Left colon (tissue), 2 donors: ENCODE results near the gene HEPN1. TPM values are rescaled to one million over a fixed set of nuclear protein-coding genes. Genes with fewer than 3 reads are reported as not detected.
A peak's percentile ranks its signal among the peaks of the same experiment; 100 is the strongest.

Experiments
- ATAC-seq: fragments of 200-7000 bp; cut with Tn5 transposase; one replicate; pipeline ENCODE4 v1.9.1; 2020; ENCODE audit warnings: mild to moderate bottlenecking, moderate library complexity
- DNase-seq, 2 donors: peaks; one replicate each; pipeline ENCODE4 v3.0.0-alpha.2; 2020
- intact Hi-C, 2 donors: fragments of 100-400 bp; cut with DNase I in 1 of 2; cut with micrococcal nuclease in 1 of 2; formaldehyde crosslinking; loops; one replicate each; pipeline versions ENCODE4 v1.11.2 to v1.14.0; 2022; cut with DNase I, micrococcal nuclease
- total RNA-seq, 2 donors: library from RNA; stranded (reverse); fragmentation: NEBNext Ultra II Directional; extraction: Animal tissue kit (Norgen Biotek cat#: 25700); gene quantifications; one replicate each; pipeline ENCODE4 v1.2.1, GENCODE V29; 2021
- donor health status: DM: no; HTN: no; CAD: no.
- donor health status: DM: yes; HTN: yes; CAD: no.

The HEPN1 gene
- total RNA-seq, 2 donors from 2014 or later = not detected

DNA sequence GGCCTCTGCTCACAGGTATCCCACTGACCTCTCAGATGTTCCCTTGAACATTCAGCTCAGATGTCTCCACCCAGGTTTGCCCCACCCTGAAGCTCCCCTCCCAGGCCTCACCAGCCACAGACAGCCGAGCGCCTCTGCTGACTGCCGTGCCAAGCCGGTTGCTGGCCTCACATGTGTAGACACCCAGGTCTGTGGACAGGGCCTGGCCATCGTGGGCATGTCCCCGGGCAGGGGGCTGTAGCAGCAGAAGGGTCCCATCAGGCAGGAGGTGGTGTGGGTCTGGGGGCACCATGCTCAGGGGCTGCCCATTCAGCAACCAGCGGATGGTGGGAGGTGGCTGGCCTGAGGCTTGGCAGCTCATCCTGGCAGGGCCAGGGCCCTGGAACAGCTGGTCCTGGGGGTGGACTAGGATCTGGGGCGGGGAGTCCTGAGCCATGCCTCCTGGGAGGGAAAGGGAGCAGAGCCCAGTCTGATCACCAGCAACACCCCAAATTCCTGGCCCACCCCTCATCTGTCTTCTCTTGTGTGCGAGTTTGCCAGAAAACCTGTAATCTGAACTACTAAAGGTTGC, 22.1 kb upstream of the HEPN1 start:
- no peak for ATAC-seq
- intact Hi-C loops = no loop called here
- no peak for DNase-seq

DNA sequence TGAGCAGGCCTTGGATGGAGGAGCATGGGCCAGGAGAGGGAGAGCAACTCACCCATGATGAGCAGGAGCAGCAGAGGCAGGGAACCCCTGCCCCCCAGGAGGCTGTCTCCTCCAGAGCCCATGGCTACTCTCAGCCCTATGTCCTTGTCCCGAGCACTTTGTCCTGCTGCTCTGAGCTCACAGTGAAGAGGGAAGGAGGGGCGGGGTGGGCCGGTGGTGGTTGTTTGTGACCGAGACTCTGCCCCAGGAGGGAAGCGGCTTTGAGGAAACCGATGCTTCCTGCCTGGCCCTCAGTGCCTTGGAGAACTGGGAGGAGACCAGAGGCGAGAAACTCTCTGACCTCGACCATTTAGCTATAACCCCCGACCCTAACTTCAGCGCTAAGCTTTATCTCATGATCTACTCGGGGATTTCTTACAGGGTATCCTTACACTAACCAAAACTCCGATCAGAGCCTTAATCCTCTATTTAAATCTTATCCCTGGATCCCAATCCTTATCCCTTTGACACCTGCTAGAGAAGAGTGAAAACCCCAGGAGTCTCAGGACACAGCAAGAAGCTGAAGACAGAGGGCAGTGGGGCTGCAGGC, 21.3 kb upstream of the HEPN1 start, which contains the start of gene ROBO4:
Gene ROBO4, minus strand, starts transcription at position 192 of the 589 bp plus-strand sequence. Its CDS starts 70 bp downstream, at position 122.
- DNase-seq = no peak

DNA sequence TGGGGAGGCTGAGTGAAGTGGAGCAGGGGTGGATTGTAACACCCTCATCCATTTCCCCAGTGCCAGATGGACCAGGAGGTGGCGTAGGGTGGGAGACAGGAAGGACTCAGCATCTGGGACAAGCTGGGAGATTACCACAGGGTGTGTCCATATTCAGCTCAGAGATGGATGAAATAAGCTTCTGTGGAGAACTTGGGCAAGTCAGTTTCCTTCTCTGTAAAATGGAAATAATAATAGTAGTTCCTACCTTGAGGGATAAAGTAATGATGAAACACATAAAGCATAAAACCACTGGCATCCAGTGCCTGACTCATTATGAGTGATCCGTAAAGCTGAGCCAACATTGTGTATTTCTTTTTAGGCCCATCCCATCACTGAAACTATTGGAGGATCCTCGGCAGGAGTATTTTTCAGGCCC, 20.8 kb upstream of the HEPN1 start:
- intact Hi-C loops = no loop called here
- DNase-seq (no peak), ATAC-seq (no peak)

More for the DNA sequence above, 21.3 kb upstream of the HEPN1 start, which contains the start of gene ROBO4:
- no peak for ATAC-seq
- intact Hi-C loops = no loop called here

DNA sequence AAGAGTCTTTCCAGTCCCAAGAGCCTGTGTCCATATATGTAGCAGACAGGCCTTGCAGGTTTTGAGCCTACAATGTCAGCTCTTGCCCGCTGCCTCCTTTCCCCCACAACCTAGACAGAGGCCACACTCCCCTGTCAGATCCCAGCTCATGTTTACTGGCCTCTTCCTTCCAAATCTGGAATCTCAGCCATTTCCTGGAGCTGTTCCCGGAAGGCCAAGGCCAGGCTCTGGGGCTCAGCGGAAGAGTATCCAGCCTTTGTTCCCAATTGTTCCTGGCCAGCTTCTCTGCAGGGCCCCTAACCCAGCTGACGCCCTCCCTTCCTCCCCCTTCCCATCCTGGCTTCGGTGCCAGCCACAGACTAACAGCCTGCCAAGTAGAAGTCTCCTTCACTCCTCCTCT, 20.3 kb upstream of the HEPN1 start:
- intact Hi-C loops = no loop called here
- ATAC-seq (no peak), DNase-seq (no peak)

DNA sequence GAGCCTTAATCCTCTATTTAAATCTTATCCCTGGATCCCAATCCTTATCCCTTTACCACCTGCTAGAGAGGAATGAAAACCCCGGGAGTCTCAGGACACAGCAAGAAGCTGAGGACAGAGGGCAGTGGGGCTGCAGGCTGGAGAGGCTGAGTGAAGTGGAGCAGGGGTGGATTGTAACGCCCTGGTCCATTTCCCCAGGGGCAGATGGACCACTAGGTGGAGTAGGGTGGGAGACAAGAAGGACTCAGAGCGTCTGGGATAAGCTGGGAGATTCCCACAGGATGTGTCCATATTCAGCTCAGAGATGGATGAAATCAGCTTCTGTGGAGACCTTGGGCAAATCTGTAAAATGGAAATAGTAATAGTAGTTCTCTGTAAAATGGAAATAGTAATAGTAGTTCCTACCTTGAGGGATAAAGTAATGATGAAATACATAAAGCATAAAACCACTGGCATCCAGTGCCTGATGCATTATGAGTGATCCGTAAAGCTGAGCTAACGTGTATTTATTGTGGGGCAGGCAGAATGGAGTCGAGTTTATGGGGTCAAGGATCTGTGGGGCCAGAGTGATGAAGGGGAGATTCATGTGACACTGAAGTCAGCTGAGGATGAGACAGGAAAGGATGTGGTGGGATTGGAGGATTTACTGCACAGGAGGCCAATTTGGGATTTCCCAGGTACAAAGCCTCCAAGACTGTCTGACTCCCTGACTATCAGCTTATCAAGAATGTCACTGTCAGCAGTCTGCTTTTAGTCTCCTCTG, 19.5 kb upstream of the HEPN1 start:
- DNase-seq (no peak), ATAC-seq (no peak)
- intact Hi-C loops = no loop called here

DNA sequence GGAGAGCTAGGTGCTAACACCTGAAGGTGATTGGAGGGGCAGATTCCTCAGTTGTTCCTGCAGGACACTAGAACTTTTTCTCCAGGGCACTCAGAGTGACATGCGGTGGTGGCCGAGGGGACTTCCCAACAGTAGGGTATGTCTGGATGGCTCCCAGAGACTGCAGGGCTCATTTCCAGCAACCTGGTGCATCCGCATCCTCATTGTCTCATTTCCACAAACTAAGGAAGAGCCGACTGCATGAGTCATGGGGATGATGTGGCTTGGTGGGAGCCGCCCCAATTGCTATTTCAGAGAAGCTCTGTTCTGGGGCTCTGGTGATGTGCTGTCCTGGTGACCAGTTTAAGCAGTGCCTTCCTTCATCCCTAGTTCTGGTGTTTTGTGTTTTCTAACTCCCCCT, 18.6 kb upstream of the HEPN1 start:
- DNase-seq (no peak), ATAC-seq (no peak)
- intact Hi-C loops = no loop called here

DNA sequence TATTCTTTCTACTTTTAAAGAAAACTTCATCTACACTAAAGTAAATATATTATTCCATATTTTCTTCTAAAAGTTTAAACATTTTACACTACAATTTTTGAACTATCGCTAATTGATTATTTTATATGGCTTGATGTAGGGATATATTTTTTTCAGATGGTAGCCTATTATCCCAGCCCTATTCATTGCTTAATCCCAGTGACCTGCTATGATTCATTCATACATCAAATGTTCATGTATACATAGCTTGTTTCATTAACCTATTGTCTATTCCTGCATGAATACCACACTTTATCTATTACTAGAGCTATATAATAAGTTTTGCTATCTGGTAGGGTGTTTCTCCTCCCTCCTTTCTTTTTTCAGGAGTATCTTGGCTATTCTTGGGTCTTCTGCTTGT, 16.4 kb upstream of the HEPN1 start:
- no peak for DNase-seq
- intact Hi-C loops = no loop called here
- ATAC-seq = no peak

DNA sequence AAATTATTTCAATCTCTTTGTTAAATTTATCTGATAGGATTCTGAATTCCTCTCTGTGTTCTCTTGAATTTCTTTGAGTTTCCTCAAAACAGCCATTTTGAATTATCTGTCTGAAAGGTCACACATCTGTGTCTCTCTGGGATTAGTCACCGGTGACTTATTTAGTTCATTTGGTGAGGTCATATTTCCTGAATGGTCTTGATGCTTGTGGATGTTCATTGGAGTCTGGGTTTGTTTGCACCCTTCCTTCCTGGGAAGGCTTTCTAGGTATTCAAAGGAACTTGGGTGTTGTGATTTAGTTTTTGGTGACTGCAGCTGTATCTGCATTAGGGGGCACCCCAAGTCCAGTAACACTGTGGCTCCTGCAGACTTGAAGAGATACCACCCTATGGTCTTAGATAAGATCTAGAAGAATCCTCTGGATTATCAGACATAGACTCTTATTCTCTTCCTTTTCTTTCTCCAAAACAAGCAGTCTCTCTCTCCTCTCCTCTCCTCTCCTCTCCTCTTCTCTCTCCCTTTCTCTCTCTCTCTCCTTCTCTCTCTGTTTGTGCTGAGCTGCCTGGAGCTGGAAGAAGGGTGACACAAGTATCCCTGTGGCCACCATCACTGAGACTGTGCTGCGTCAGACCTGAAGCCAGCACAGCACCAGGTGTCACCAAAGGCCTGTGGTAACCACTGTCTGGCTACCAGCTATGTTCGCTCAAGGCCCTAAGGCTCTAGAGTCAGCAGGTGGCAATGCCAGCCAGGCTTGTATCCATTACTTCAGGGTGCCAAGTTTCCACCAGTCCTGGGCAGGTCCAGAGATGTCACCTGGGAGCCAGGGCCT, 3.3 kb upstream of the HEPN1 start:
- intact Hi-C loops = no loop called here
- ATAC-seq (no peak), DNase-seq (no peak)

DNA sequence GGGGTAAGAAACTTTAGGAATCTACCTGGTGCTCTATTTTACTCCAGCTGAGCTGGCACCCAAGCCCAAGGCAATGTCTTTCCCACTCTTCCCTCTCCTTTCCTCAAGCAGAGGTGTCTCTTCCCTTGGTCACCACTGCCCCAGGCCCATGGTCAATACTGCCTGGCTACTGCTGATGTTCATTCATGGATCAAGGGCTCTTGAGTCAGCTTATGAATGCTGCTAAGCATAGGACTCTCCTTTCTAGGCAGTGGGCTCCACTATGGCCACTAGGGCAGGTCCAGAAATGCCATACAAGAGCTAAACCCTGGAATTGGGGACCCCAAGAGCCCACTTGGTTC, 2.7 kb upstream of the HEPN1 start:
- intact Hi-C loops = no loop called here
- DNase-seq (no peak), ATAC-seq (no peak)

DNA sequence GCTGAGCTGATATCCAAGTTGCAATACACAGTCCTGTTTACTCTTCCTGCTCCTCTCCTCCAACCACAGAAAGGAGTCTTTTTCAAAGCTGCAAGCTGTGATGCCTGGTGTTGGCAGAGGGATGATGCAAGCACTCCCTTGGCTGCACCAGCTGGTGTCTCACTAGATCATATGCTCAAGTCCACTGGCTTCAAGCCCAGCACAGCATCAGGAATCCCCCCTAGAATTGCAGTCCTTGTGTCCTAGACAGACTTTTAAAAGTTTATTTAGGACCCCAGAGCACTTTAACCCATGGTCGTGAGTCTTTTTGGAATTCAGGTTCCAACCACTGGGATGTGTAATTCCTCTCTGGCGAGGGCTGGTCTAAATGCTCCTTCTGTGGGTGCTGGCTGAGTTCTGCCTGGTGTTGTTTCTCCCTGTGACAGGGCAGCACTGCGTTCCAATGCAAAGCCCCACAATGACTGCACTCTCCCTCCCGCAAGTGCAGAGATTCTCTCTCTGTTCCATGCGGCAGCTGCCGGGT, 1.9 kb upstream of the HEPN1 start:
- ATAC-seq = no peak
- intact Hi-C loops = no loop called here

DNA sequence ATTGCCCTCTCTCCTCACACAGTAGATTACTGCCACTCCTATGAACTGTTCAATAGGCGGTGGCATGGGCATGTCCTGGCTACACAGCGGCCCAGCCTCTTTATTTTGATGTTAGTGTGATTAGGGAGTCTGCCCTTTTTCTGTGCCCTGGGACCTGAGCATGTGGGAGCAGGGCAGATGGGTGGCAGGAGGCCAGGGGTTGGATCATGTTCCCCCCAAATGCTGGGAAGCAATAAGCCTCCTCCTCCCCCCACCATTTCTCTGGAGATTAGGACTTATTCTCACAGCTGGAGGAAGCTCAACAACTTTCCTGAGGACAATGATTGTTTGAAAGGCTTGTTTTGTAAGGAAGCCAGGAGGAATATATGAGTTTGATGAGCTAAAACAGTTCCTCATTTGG, 848 bp downstream of the HEPN1 start:
- ATAC-seq (no peak), DNase-seq (no peak)
- intact Hi-C loops = no loop called here

More for the DNA sequence above, 1.9 kb upstream of the HEPN1 start:
- no peak for DNase-seq

DNA sequence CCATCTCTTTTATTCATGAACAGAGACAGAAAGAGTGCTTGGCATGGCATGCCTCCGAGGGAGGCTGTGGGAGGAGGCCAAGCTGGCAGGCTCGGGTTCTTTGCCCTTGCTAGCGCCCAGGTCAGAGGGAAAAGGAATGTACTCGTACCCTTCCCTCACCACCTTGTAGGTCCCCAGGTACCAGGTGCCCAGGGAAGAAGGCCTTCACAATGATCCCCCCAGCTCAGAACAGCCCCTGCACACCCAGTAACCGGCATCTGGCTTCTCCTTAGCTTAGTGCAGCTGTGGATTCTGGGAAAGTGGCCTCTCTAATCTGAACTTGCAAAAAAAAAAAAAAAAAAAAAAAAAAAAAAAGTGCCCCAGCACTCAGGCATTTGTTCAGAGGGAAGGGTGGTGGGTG, 1.3 kb downstream of the HEPN1 start:
- ATAC-seq = no peak

DNA sequence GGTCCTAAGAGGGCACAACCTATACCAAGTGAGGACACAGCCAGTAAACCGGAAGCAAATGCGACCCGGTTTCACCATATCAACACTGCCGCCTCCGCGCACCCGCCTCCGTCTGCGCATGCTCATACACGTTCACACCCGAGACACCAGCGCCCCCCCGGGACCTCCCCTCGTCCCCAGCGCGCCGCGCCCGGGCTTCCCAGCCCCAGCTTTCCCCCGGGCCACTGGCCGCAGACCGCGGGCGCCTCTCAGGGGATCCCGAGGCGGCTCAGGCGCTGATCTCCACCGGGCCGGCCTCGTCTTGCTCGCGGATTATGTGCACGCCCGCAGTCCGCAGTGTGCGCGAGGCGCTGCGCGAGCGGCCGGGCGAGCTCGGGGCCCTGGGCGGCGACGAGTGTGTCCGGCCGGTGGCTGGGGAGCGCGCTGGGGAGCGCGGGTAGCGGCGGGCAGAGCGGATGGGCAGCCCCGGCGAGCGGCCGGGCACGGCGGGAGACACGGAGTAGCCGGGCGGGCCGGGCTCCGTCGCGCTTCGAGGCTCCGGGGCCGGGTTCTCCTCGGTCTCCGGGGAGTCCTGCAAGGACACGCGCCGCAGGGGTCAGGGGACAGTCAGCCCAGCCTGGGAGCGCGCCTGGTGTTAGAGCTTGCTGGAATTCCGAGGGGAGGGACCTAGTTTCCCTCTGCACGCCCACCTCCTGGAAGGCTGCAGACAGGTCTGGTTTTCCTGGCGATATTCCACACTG, 2.0 kb downstream of the HEPN1 start:
- no peak for ATAC-seq
- DNase-seq = peak; percentile 41 to 54
- intact Hi-C loops = no loop called here

More for the DNA sequence above, 1.3 kb downstream of the HEPN1 start:
- intact Hi-C loops = no loop called here
- DNase-seq = no peak

DNA sequence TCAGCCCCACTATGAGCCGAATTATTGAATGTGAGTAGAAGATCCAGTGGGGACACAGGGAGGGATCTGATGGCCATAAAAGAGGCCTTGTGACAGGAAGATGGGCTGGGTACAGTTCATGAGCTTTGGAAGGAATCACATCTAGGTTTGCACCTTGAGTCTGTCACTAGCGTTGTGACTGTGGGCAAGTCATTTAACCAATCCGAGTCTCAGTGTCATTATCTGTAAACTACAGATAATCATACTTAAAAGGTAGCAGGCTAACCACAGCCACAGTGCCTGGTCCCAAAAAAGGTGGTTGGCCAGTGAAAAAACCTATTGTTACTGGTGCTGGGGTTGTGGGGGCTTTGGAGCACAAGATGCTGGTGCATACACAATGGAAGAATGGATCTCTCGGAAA, 3.8 kb downstream of the HEPN1 start:
- ATAC-seq = no peak

DNA sequence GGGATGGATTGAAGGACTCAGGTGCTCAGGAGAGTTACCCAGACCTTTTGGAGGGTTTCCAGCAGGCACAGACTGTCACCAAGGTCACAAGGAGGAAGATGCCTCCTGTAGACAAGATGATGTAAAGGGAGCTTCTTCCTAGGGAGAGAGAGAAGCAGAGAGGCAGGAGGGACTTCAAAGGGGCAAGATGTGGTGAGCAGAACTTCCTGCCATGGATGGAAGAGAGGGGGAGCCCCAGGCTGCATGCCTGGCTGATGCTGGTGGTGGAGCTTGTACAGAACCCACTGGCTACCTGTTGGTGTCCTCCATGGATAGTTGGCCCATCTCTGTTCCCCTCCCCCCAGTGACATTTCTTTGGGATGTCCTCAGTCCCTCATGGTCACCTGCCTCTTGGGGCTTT, 4.2 kb downstream of the HEPN1 start:
- intact Hi-C loops = no loop called here
- ATAC-seq (no peak), DNase-seq (no peak)

More for the DNA sequence above, 3.8 kb downstream of the HEPN1 start:
- no peak for DNase-seq
- intact Hi-C loops = no loop called here

DNA sequence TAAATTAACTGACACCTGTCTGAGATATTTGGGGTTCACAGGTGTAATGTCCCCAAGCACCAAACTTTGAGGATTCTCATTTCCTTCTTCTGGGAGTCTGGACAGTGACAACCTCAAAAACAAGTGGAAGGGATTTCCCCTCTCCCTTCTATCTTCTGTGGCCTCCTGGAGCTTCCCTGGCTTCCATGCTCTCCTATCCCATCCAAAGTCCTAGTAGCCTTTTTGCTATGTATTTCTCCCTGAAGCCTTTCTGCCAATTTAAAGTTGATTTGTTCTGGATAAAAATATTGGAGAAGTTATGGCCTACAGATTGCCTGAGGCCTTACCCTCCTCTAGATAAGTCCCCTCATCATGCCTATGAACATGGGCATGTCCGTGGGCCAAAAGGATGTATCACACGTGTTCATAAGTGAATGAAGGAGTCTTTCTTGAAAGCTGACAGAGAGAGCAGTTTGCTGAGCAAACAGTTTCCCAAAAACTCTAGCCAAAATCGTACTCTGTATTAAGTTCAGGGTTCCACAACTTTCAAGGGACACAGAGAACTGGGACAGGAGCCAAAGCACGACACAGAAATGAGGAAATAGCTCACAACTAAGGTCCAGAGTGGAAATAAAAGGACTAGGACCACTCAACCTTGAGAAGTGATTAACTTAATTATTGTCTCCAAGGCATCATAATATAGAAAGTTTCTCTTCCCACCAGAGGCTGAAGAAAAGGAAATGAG, 10.1 kb downstream of the HEPN1 start:
- no peak for DNase-seq
- ATAC-seq = no peak
- intact Hi-C loops = no loop called here

DNA sequence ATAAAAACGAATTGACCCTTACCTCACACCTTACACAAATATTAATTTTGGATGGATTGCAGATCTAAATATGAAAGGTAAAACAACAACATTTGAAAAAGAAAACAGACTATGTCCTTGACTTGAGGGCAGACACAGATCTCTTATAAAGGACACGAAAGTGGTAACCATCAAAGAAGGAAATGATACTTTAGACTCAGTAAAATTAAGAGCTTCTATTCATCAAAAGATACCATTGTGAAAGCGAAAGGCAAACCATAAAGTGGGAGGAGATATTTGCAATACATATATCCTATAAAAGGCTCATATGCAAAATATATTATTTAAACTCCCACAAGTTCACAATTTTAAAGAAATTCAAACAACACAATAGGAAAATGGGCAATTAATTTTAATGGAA, 11.7 kb downstream of the HEPN1 start:
- intact Hi-C loops = no loop called here
- DNase-seq (no peak), ATAC-seq (no peak)
